IMR-90 (cell line): ENCODE results near the gene ITPR2. TPM values are rescaled to one million over a fixed set of nuclear protein-coding genes. Genes with fewer than 3 reads are reported as not detected.

ENCODE experiments used
- ATAC-seq: fragments of 200-7000 bp; cut with Tn5 transposase; 2 replicates; pipeline ENCODE4 v1.9.1; 2020; ENCODE audit warnings: low read depth, mild to moderate bottlenecking, moderate library complexity
- BruUV-seq: library from RNA; stranded (reverse); fragments of 400-500 nt; replicated peaks from 2 replicates; lab custom pipeline; 2021; lab: Mats Ljungman, UMichigan
- CTCF ChIA-PET: fragments of 300-600 bp; formaldehyde crosslinking; extraction: SDS; loops from one replicate; lab custom pipeline; 2021; ENCODE audit warnings: antibody characterized with exemption; lab: Yijun Ruan, JAX
- POLR2A ChIA-PET: fragments of 300-600 bp; sonication (Branson Sonifier 250); formaldehyde crosslinking; loops from one replicate; lab custom pipeline; 2022; ENCODE audit warnings: antibody characterized with exemption; ENCODE audit not compliant: unreplicated experiment; lab: Charles Lee
- DNase-seq: peaks from one replicate; pipeline ENCODE4 v3.0.0; 2013
- H2AFZ ChIP-seq: replicated peaks from 2 replicates; pipeline ENCODE3; 2013; ENCODE audit warnings: low read length, mild to moderate bottlenecking; ENCODE audit not compliant: poor library complexity
- H2AK5ac ChIP-seq: 2 replicates; pipeline ENCODE4 v1.6.1; 2013; ENCODE audit warnings: low read depth, low read length, inconsistent platforms
- H2AK9ac ChIP-seq: replicated peaks from 2 replicates; pipeline ENCODE3; 2013; ENCODE audit warnings: mild to moderate bottlenecking, low read depth, low read length, moderate library complexity; ENCODE audit not compliant: poor library complexity
- H2BK120ac ChIP-seq: 2 replicates; pipeline ENCODE4 v1.6.1; 2013; ENCODE audit warnings: low read depth, low read length, inconsistent platforms
- H2BK15ac ChIP-seq: 3 replicates; pipeline ENCODE4 v1.6.1; 2013; ENCODE audit warnings: low read depth, low read length, inconsistent platforms
- H2BK20ac ChIP-seq: 2 replicates; pipeline ENCODE4 v1.6.1; 2013; ENCODE audit warnings: low read depth, mild to moderate bottlenecking, inconsistent platforms, low read length, moderate library complexity
- H2BK5ac ChIP-seq: 2 replicates; pipeline ENCODE4 v1.6.1; 2013; ENCODE audit warnings: mild to moderate bottlenecking, low read depth, low read length, inconsistent platforms; ENCODE audit not compliant: poor library complexity, severe bottlenecking
- H3K14ac ChIP-seq: replicated peaks from 2 replicates; pipeline ENCODE4 v1.6.1; 2013; ENCODE audit warnings: low read depth, low read length, inconsistent platforms
- H3K18ac ChIP-seq: 2 replicates; pipeline ENCODE4 v1.6.1; 2013; ENCODE audit warnings: low read depth, low read length, control low read depth
- H3K23ac ChIP-seq: 2 replicates; pipeline ENCODE4 v1.6.1; 2013; ENCODE audit warnings: low read depth, low read length, inconsistent platforms
- H3K27ac ChIP-seq: 2 replicates; pipeline ENCODE4 v1.5.1; 2013; ENCODE audit warnings: mild to moderate bottlenecking, control low read depth, low read length; ENCODE audit not compliant: insufficient read depth
- H3K27me3 ChIP-seq: 2 replicates; pipeline ENCODE4 v1.6.1; 2013; ENCODE audit warnings: low read length; ENCODE audit not compliant: control insufficient read depth, insufficient read depth
- H3K36me3 ChIP-seq: 2 replicates; pipeline ENCODE4 v1.6.1; 2013; ENCODE audit warnings: low read length, mixed read lengths; ENCODE audit not compliant: control insufficient read depth, insufficient read depth
- H3K4ac ChIP-seq: 2 replicates; pipeline ENCODE4 v1.6.1; 2013; ENCODE audit warnings: low read depth, low read length, inconsistent platforms
- H3K4me1 ChIP-seq: 2 replicates; pipeline ENCODE4 v1.6.1; 2013; ENCODE audit warnings: low read length, mixed read lengths; ENCODE audit not compliant: control insufficient read depth, insufficient read depth
- H3K4me2 ChIP-seq: 2 replicates; pipeline ENCODE4 v1.6.1; 2013; ENCODE audit warnings: low read depth, mild to moderate bottlenecking, control low read depth, low read length, moderate library complexity
- H3K4me3 ChIP-seq: 2 replicates; pipeline ENCODE4 v1.5.1; 2013; ENCODE audit warnings: low read depth, mild to moderate bottlenecking, control low read depth, low read length, moderate library complexity; ENCODE audit not compliant: insufficient read depth
- H3K56ac ChIP-seq: 2 replicates; pipeline ENCODE4 v1.6.1; 2013; ENCODE audit warnings: low read length, inconsistent platforms; ENCODE audit not compliant: insufficient read depth; ENCODE audit errors: extremely low read depth
- H3K79me1 ChIP-seq, 2 experiments: 2 replicates each; pipeline ENCODE4 v1.6.1; 2013; ENCODE audit warnings: low read length in 2 of 2, inconsistent platforms in 1 of 2, low read depth in 1 of 2
- H3K9ac ChIP-seq: 2 replicates; pipeline ENCODE4 v1.6.1; 2013; ENCODE audit warnings: low read depth, low read length, control low read depth
- H3K9me1 ChIP-seq: 2 replicates; pipeline ENCODE4 v1.6.1; 2013; ENCODE audit warnings: low read length, inconsistent platforms; ENCODE audit not compliant: insufficient read depth
- H3K9me3 ChIP-seq: 2 replicates; pipeline ENCODE4 v1.6.1; 2013; ENCODE audit warnings: low read length; ENCODE audit not compliant: control insufficient read depth, insufficient read depth
- H4K20me1 ChIP-seq: 2 replicates; pipeline ENCODE4 v1.6.1; 2013; ENCODE audit warnings: low read length, inconsistent platforms; ENCODE audit not compliant: insufficient read depth
- H4K5ac ChIP-seq: 2 replicates; pipeline ENCODE4 v1.6.1; 2013; ENCODE audit warnings: mild to moderate bottlenecking, low read depth, low read length, control low read depth
- H4K8ac ChIP-seq, 2 experiments: 2 replicates each; pipeline ENCODE4 v1.6.1; 2013; ENCODE audit warnings: low read depth in 2 of 2, low read length in 2 of 2, control low read depth in 1 of 2, inconsistent platforms in 1 of 2
- H4K91ac ChIP-seq: 2 replicates; pipeline ENCODE4 v1.6.1; 2013; ENCODE audit warnings: low read depth, low read length, inconsistent platforms; ENCODE audit not compliant: insufficient read depth
- BHLHE40 ChIP-seq: fragments of 150-350 bp; IDR thresholded peaks from 2 replicates; pipeline ENCODE4 v1.6.1; 2016; ENCODE audit warnings: mild to moderate bottlenecking, low read depth, low read length
- CHD1 ChIP-seq: IDR thresholded peaks from 2 replicates; pipeline ENCODE4 v1.6.1; 2012; ENCODE audit warnings: low read depth, low read length, improper control_type of control experiment
- CTCF ChIP-seq: conservative IDR thresholded peaks from 2 replicates; pipeline ENCODE4 v1.5.1; 2012; ENCODE audit warnings: mild to moderate bottlenecking, low read depth, low read length, improper control_type of control experiment
- FOS ChIP-seq: fragments of 150-350 bp; IDR thresholded peaks from 2 replicates; pipeline ENCODE4 v1.6.1; 2016; ENCODE audit warnings: low read depth, low read length
- MAFK ChIP-seq: IDR thresholded peaks from 2 replicates; pipeline ENCODE4 v1.6.1; 2012; ENCODE audit warnings: low read depth, low read length, improper control_type of control experiment
- MAZ ChIP-seq: IDR thresholded peaks from 2 replicates; pipeline ENCODE4 v1.6.1; 2012; ENCODE audit warnings: low read depth, mild to moderate bottlenecking, low read length, improper control_type of control experiment, moderate library complexity, borderline replicate concordance
- MXI1 ChIP-seq: IDR thresholded peaks from 2 replicates; pipeline ENCODE4 v1.6.1; 2012; ENCODE audit warnings: low read depth, mild to moderate bottlenecking, low read length, moderate library complexity, borderline replicate concordance
- POLR2A ChIP-seq: IDR thresholded peaks from 2 replicates; pipeline ENCODE4 v1.6.1; 2012; ENCODE audit warnings: mild to moderate bottlenecking, low read depth, low read length
- RAD21 ChIP-seq: IDR thresholded peaks from 2 replicates; pipeline ENCODE4 v1.6.1; 2012; ENCODE audit warnings: low read length, improper control_type of control experiment
- RFX5 ChIP-seq: IDR thresholded peaks from 2 replicates; pipeline ENCODE4 v1.8.0; 2012; ENCODE audit warnings: low read depth, mild to moderate bottlenecking, low read length, moderate library complexity
- SMC3 ChIP-seq: fragments of 150-350 bp; IDR thresholded peaks from 2 replicates; pipeline ENCODE4 v1.6.1; 2016; ENCODE audit warnings: low read depth, mild to moderate bottlenecking, antibody characterized with exemption, low read length, moderate library complexity
- WGBS, 2 experiments: methylation state at CpG; one replicate each; pipeline versions ENCODE4 v1.1.5 to v1.1.7; 2013; ENCODE audit warnings: missing lambda C conversion rate in 2 of 2; ENCODE audit not compliant: insufficient read length in 1 of 2; ENCODE audit errors: extremely low coverage in 2 of 2; 5-methylcytosine and 5-hydroxymethylcytosine counted together
- dilution Hi-C: fragments of 300-500 bp; cut with HindIII; formaldehyde crosslinking; loops from one replicate; pipeline ENCODE4 v1.14.3; 2018; ENCODE audit warnings: low sequenced_read_pairs; ENCODE audit not compliant: unreplicated experiment
- in situ Hi-C: fragments of 300-500 bp; cut with MboI; formaldehyde crosslinking; loops from 3 replicates; pipeline ENCODE4 v1.14.3; 2019; ENCODE audit warnings: low sequenced_read_pairs, inconsistent platforms, mixed read lengths
- intact Hi-C: fragments of 100-400 bp; cut with micrococcal nuclease; formaldehyde crosslinking; loops from 2 replicates; pipeline ENCODE4 v1.10.0; 2022
- polyA plus RNA-seq, 3 experiments: library from polyadenylated mRNA; depleted of rRNA; stranded (reverse); fragments of >200 nt; gene quantifications; 2 replicates each; pipeline ENCODE4 v1.2.3, GENCODE V29; 2012; ENCODE audit warnings: low replicate concordance in 1 of 3
- total RNA-seq: library from RNA; depleted of rRNA; stranded (reverse); fragments of >200 nt; gene quantifications from 2 replicates; pipeline ENCODE4 v1.2.3, GENCODE V29; 2012
- TF ChIP-seq, protein P1 (sequence below): fragments of 150-350 bp; IDR thresholded peaks from 2 replicates; pipeline ENCODE4 v1.6.1; 2017; ENCODE audit warnings: mild to moderate bottlenecking, antibody characterized with exemption, low read length, low read depth

ITPR2 gene
- total and polyA plus RNA-seq, 2 of the 4 experiments (the other 2 are of a cell fraction), result 1.2 to 9.0 TPM

DNA sequence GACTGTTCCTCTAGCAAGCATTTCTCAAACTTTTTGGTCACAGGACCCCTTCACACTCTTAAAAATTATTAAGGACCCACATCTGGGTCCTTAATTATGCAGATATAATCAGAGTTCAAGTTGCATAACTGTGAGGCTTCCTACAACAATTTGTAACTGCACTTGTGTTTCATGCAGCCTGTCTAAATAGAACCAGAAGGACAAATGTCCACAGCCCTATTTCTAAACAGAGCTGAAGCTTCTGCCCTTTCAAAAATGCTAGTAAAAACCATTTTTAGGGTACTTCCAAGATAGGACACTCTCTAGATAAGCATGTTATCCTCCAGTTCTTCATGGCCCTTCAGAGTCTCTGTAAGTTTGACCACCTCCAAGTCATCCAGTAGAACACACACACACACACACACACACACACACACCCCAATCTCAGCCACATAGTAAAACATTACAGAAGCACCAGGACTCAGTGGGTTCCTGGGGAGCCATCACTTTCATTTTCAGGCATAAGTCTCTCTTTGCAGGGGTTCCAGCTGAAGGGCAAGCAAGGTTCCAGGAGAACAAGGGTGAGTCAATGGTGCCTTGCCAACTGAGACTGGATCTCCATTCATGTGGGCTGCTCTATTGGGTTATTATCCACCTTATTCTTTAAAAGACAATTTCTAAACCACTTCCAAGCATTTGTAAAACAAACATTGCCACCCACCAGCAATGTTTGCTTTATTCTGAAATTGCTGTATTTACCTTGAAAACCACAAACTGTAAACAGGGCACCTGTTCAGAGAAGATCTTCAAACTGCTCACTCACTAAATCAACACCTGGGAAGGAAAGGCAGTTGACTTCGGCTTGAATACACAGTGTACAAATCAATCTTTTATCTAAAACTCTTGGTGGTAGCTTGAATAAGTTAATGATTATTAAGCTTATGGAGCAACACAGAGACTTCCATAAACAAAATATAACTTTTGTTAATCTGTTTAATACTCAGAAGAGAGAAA is 64.1 kb downstream of the ITPR2 start:
- no peaks in the 10 kb centered on the region for H3K9me3 ChIP-seq
- H3K4me3 ChIP-seq, result no peak overlapping the region
- H3K56ac ChIP-seq, result no peak overlapping the region
- H3K79me1 ChIP-seq, result no peaks in the 10 kb centered on the region
- no peak overlapping the region for H3K9ac ChIP-seq
- no peak overlapping the region for H2AK9ac ChIP-seq
- no peak overlapping the region for H3K4me2 ChIP-seq
- H2AK5ac ChIP-seq, result no peak overlapping the region
- WGBS, 2 experiments, result no CpG with 5 or more reads among the region's 1 CpG
- H3K18ac ChIP-seq, result no peak overlapping the region
- H4K8ac ChIP-seq, result no peak overlapping the region
- CTCF ChIA-PET, result no interaction called here
- H3K4ac ChIP-seq, result no peak overlapping the region
- no peak overlapping the region for H2BK120ac ChIP-seq
- POLR2A ChIA-PET, result no interaction called here
- ATAC-seq (no peak), DNase-seq (no peak)
- H2BK20ac ChIP-seq, result no peak overlapping the region
- H3K36me3 ChIP-seq, result no peaks in the 10 kb centered on the region
- H3K23ac ChIP-seq, result no peak overlapping the region
- no peaks in the 10 kb centered on the region for H4K20me1 ChIP-seq
- no peaks in the 10 kb centered on the region for H3K27me3 ChIP-seq
- in situ Hi-C loops, result no loop called here
- dilution Hi-C loops, result no loop called here
- no peak overlapping the region for H2BK15ac ChIP-seq
- H2AFZ ChIP-seq, result no peak overlapping the region
- no peaks in the 10 kb centered on the region for H3K4me1 ChIP-seq
- BruUV-seq, result no TSS peak
- H3K27ac ChIP-seq, result no peak overlapping the region
- no peaks in the 10 kb centered on the region for H3K9me1 ChIP-seq
- intact Hi-C loops, result no loop called here
- no peak overlapping the region for H3K14ac ChIP-seq
- no peak for TF ChIP-seq POLR2A
- no peak for TF ChIP-seq MAZ
- TF ChIP-seq, protein P1, sequence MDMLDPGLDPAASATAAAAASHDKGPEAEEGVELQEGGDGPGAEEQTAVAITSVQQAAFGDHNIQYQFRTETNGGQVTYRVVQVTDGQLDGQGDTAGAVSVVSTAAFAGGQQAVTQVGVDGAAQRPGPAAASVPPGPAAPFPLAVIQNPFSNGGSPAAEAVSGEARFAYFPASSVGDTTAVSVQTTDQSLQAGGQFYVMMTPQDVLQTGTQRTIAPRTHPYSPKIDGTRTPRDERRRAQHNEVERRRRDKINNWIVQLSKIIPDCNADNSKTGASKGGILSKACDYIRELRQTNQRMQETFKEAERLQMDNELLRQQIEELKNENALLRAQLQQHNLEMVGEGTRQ, result no peak
- TF ChIP-seq SMC3, result no peak
- TF ChIP-seq MAFK, result no peak
- TF ChIP-seq CTCF, result no peak
- no peak for TF ChIP-seq CHD1
- no peak for TF ChIP-seq BHLHE40
- no peak for TF ChIP-seq MXI1
- no peak for TF ChIP-seq RFX5
- TF ChIP-seq FOS, result no peak
- no peak for TF ChIP-seq RAD21
- no peak overlapping the region for H4K5ac ChIP-seq
- H4K91ac ChIP-seq, result no peak overlapping the region
- no peak overlapping the region for H2BK5ac ChIP-seq
